Stimulated activated memory B cell treated with anti-CD40 and anti-IgM and Interleukin-4, amounts not matched to agents 10 μg/mL and 1 μg/mL and 100 μg/mL, for 72 hours (primary cell): Measurements from ENCODE around the gene TST.

Source experiments
- ATAC-seq: fragments of 150-1000 bp; cut with Tn5 transposase; 2 replicates; pipeline ENCODE4 v1.10.0; 2021
- H3K27ac Mint-ChIP-seq: one replicate; pipeline ENCODE4 v1.8.0; 2022; ENCODE audit warnings: mild to moderate bottlenecking, mixed read lengths
- H3K27me3 Mint-ChIP-seq: one replicate; pipeline ENCODE4 v1.8.0; 2022; ENCODE audit warnings: mixed read lengths
- H3K36me3 Mint-ChIP-seq: one replicate; pipeline ENCODE4 v1.8.0; 2022; ENCODE audit warnings: mixed read lengths
- H3K4me1 Mint-ChIP-seq: one replicate; pipeline ENCODE4 v1.8.0; 2022; ENCODE audit warnings: mixed read lengths
- H3K4me3 Mint-ChIP-seq: one replicate; pipeline ENCODE4 v1.8.0; 2022; ENCODE audit warnings: mild to moderate bottlenecking, moderate library complexity, mixed read lengths
- H3K9me3 Mint-ChIP-seq: one replicate; pipeline ENCODE4 v1.8.0; 2022; ENCODE audit warnings: mixed read lengths

TST gene

DNA sequence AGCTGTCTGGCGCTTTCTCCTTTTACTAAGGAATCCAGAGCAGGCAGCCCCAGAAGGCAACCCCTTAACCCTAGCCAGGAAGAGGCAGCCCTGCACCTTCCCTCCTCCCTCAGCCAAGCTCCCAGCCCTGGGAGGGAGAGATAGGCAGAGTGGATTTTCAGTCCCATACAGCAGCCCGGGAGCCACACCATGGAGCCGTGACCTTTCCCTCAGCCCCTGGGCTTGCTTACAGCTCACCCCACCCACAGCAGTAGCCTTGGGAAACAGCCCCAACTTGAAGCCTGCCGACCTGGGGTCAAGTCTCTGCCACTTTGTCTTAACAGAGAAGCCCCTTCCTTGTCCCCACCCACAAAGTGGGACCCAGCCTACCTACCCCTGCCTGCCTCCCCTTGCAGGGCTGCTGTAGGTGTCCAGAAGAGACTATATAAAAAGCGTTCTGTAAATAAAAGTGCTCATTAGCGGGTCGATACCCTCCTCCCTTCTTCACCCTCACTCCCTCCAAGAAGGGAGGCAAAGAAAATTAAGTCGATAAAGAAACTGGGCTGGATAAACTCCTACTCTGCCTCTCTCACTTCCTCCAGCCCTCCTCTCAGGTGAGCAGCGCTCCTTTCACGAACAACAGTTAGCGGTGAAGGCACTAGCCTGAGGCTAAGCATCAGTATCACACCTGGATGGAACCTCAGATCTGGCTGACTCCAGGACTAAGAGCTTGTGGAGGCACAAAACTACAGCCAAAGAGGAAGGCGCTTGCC, 4.2 kb downstream of the TST start:
- Mint-ChIP-seq H3K4me1 (peaks cover 9% of the 10 kb centered on the region), H3K9me3 (no peaks in the 10 kb centered on the region), H3K36me3 (no peaks in the 10 kb centered on the region), H3K27ac (no peak overlapping the region), H3K27me3 (peaks cover 2% of the 10 kb centered on the region), H3K4me3 (no peak overlapping the region)
- ATAC-seq, result no peak

GRCh38 chr22:37014415-37014806, 4.8 kb downstream of the TST start:
- Mint-ChIP-seq H3K36me3 (no peaks in the 10 kb centered on the region), H3K9me3 (no peaks in the 10 kb centered on the region), H3K4me3 (no peak overlapping the region), H3K27ac (no peak overlapping the region), H3K27me3 (peaks cover 8% of the 10 kb centered on the region), H3K4me1 (peaks cover 7% of the 10 kb centered on the region)
- ATAC-seq, result no peak

DNA sequence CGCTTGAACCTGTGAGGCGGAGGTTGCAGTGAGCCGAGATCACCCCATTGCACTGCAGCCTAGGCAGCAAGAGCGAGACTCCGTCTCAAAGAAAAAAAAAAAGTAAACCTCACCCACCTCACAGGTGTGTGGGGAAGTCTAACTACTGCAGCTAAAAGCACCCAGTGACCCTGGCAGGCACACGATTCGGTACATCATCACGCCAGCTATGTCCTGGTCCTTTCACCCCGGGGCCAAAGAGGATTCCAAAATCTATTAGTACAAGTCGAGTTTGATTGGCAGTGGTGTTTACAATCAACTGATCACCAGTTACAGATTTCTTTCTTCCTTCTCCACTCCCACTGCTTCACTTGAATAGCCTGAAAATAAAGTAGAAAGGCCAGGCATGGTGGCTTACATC, 6.3 kb downstream of the TST start:
- Mint-ChIP-seq H3K27ac (no peak overlapping the region), H3K27me3 (peaks cover 10% of the 10 kb centered on the region), H3K9me3 (no peaks in the 10 kb centered on the region), H3K36me3 (no peaks in the 10 kb centered on the region), H3K4me3 (no peak overlapping the region), H3K4me1 (no peaks in the 10 kb centered on the region)
- no peak for ATAC-seq

- Mint-ChIP-seq H3K36me3 (no peaks in the 10 kb centered on the region), H3K27me3 (peaks cover 14% of the 10 kb centered on the region), H3K27ac (no peak overlapping the region), H3K4me1 (no peaks in the 10 kb centered on the region), H3K4me3 (no peak overlapping the region), H3K9me3 (no peaks in the 10 kb centered on the region)
- ATAC-seq, result no peak
Observed at GRCh38 chr22:37012262-37012904, 6.9 kb downstream of the TST start.

GRCh38 chr22:37011472-37011871, 7.8 kb downstream of the TST start:
- Mint-ChIP-seq H3K27ac (no peak overlapping the region), H3K4me1 (no peaks in the 10 kb centered on the region), H3K36me3 (no peaks in the 10 kb centered on the region), H3K4me3 (no peak overlapping the region), H3K27me3 (peaks cover 23% of the 10 kb centered on the region), H3K9me3 (no peaks in the 10 kb centered on the region)
- ATAC-seq, result no peak

GRCh38 chr22:37010976-37011375, 8.3 kb downstream of the TST start:
- Mint-ChIP-seq H3K27ac (no peak overlapping the region), H3K27me3 (peaks cover 28% of the 10 kb centered on the region), H3K9me3 (no peaks in the 10 kb centered on the region), H3K36me3 (no peaks in the 10 kb centered on the region), H3K4me1 (no peaks in the 10 kb centered on the region), H3K4me3 (no peak overlapping the region)
- no peak for ATAC-seq

GRCh38 chr22:37010174-37010573, 9.1 kb downstream of the TST start:
- ATAC-seq, result no peak
- Mint-ChIP-seq H3K9me3 (no peaks in the 10 kb centered on the region), H3K27me3 (peaks cover 36% of the 10 kb centered on the region), H3K36me3 (no peaks in the 10 kb centered on the region), H3K27ac (no peak overlapping the region), H3K4me1 (no peaks in the 10 kb centered on the region), H3K4me3 (no peak overlapping the region)

DNA sequence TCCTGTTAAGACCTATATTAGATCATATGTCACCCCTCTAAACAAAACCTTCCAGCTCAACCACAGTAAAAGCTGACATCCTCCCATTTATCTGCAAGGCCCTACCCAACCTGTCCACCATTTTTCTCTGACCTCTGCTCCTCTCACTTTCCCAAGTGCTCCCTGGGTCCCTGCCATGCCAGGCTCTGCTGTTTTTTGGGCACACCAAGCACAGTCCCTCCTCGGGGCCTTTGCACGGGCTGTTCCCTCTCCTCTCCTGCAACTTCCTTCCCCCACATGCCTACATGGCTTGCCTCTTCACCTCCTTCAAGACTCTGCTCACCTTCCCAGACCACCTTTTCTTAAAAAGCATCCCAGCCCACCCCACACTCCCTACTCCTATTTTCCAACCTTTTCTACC, 9.8 kb downstream of the TST start:
- Mint-ChIP-seq H3K4me1 (no peaks in the 10 kb centered on the region), H3K27ac (no peak overlapping the region), H3K36me3 (no peaks in the 10 kb centered on the region), H3K9me3 (no peaks in the 10 kb centered on the region), H3K4me3 (no peak overlapping the region), H3K27me3 (peaks cover 40% of the 10 kb centered on the region)
- no peak for ATAC-seq

GRCh38 chr22:37008365-37008764, 10.9 kb downstream of the TST start:
- Mint-ChIP-seq H3K9me3 (no peaks in the 10 kb centered on the region), H3K27me3 (peaks cover 51% of the 10 kb centered on the region), H3K4me3 (no peak overlapping the region), H3K36me3 (no peaks in the 10 kb centered on the region), H3K4me1 (no peaks in the 10 kb centered on the region), H3K27ac (no peak overlapping the region)
- no peak for ATAC-seq

DNA sequence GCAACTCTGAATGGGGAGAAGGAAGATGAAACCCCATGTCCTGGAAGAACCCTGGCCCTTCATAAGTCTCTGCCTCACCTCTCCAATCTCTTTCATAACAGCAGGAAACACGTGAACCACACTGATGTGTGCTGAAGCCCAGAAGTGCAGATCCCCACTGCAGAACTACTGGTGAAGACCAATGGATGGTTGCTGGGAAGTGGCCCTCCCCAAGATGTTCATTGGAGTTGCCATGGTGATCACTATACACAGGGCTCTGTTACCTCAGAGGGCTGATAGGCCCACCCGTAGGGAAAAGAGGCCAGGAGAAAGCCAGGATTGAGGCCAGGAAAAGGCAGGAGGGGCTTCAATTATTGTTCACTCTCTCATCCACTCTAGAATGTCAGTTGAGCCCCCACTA, 11.6 kb downstream of the TST start:
- no peak for ATAC-seq
- no peaks in the 10 kb centered on the region for H3K36me3 Mint-ChIP-seq
- H3K4me1 Mint-ChIP-seq, result no peaks in the 10 kb centered on the region
- H3K9me3 Mint-ChIP-seq, result no peaks in the 10 kb centered on the region
- peaks cover 58% of the 10 kb centered on the region for H3K27me3 Mint-ChIP-seq
- H3K4me3 Mint-ChIP-seq, result no peak overlapping the region
- H3K27ac Mint-ChIP-seq, result no peak overlapping the region

GRCh38 chr22:37002633-37003032, 16.6 kb downstream of the TST start:
- no peaks in the 10 kb centered on the region for H3K4me1 Mint-ChIP-seq
- no peak overlapping the region for H3K4me3 Mint-ChIP-seq
- H3K27me3 Mint-ChIP-seq, result peaks cover 58% of the 10 kb centered on the region
- no peaks in the 10 kb centered on the region for H3K9me3 Mint-ChIP-seq
- no peaks in the 10 kb centered on the region for H3K36me3 Mint-ChIP-seq
- ATAC-seq, result no peak
- H3K27ac Mint-ChIP-seq, result no peak overlapping the region

GRCh38 chr22:37001826-37002225, 17.4 kb downstream of the TST start:
- Mint-ChIP-seq H3K27me3 (peaks cover 50% of the 10 kb centered on the region), H3K4me1 (no peaks in the 10 kb centered on the region), H3K36me3 (no peaks in the 10 kb centered on the region), H3K4me3 (no peak overlapping the region), H3K9me3 (no peaks in the 10 kb centered on the region), H3K27ac (no peak overlapping the region)
- no peak for ATAC-seq

- no peaks in the 10 kb centered on the region for H3K4me1 Mint-ChIP-seq
- H3K36me3 Mint-ChIP-seq, result no peaks in the 10 kb centered on the region
- H3K27me3 Mint-ChIP-seq, result peaks cover 40% of the 10 kb centered on the region
- H3K9me3 Mint-ChIP-seq, result no peaks in the 10 kb centered on the region
- no peak overlapping the region for H3K27ac Mint-ChIP-seq
- no peak overlapping the region for H3K4me3 Mint-ChIP-seq
- no peak for ATAC-seq
Observed at GRCh38 chr22:37000676-37001534, 18.3 kb downstream of the TST start.

DNA sequence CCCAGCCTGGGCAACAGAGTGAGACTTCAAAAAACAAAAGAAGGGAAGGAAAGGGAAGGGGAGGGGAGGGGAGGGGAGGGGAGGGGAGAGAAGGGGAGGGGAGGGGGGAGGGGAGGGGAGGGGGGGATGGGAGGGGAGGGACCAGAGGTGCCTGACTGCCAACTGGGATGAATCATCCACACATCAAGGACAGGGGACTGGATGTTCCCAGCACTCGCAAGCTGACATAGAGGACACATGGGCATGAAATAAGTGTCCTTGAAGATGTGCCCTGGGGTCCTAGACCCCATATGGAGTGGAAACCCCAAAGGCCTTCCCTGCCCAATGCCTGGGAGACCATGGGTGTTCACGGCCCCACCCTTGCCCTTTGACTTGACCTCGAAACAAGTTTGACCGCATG, 19.8 kb downstream of the TST start:
- H3K4me1 Mint-ChIP-seq, result no peaks in the 10 kb centered on the region
- H3K27me3 Mint-ChIP-seq, result peaks cover 42% of the 10 kb centered on the region
- H3K9me3 Mint-ChIP-seq, result no peaks in the 10 kb centered on the region
- H3K36me3 Mint-ChIP-seq, result no peaks in the 10 kb centered on the region
- ATAC-seq, result no peak
- no peak overlapping the region for H3K4me3 Mint-ChIP-seq
- H3K27ac Mint-ChIP-seq, result no peak overlapping the region

DNA sequence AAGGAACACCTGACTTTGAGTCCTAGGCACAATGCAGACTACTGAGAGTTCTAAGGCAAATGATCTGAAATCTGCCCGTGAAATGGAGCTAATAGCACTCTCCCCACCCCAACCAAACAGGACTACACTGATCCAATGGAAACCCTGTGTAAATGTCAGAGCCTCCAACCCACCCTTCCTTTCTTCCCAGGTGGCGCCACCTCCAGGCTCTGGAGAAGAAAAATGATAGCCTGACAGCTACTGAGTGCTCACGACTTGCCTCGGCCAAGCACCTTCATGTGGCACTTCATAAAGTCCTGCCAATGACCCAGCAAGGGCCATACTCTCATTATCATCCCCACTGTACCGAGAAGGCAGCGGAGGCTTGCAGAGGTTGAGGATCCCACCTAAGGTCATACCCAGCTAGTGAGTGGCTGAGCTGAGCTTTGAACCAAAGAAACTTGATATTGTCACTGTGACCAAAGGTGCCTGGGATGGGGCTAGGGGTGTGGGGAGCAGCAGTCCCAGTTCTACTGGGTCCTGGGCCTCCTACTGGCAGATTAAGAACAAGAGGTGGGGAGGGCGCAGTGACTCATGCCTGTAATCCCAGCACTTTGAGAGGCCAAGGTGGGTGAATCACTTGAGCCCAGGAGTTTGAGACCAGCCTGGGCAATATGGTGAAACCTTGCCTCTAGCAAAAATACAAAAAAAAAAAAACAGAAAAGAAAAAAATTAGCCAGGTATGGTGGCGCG, 20.5 kb downstream of the TST start:
- ATAC-seq, result no peak
- Mint-ChIP-seq H3K4me1 (no peaks in the 10 kb centered on the region), H3K4me3 (no peak overlapping the region), H3K36me3 (no peaks in the 10 kb centered on the region), H3K27ac (no peak overlapping the region), H3K9me3 (no peaks in the 10 kb centered on the region), H3K27me3 (peaks cover 40% of the 10 kb centered on the region)
